Fibroblast of lung (primary cell): Measurements from ENCODE around the gene SF3A2. TPM values are rescaled to one million over a fixed set of nuclear protein-coding genes. Genes with fewer than 3 reads are reported as not detected.

Experiments used
- DNase-seq, 2 donors: peaks; one replicate each; pipeline versions ENCODE4 v3.0.0 to v3.0.0-alpha.2; 2010; ENCODE audit warnings: low read depth in 2 of 2
- H2AFZ ChIP-seq: 2 replicates; pipeline ENCODE4 v1.5.1; 2012; ENCODE audit warnings: low read length, control low read depth, inconsistent platforms
- H3K27ac ChIP-seq: 2 replicates; pipeline ENCODE4 v1.5.1; 2011; ENCODE audit warnings: low read length, control low read depth; ENCODE audit not compliant: insufficient read depth
- H3K27me3 ChIP-seq: 2 replicates; pipeline ENCODE4 v1.5.1; 2011; ENCODE audit warnings: mild to moderate bottlenecking, low read length; ENCODE audit not compliant: control insufficient read depth, insufficient read depth
- H3K36me3 ChIP-seq: 2 replicates; pipeline ENCODE4 v1.5.1; 2011; ENCODE audit warnings: low read length; ENCODE audit not compliant: control insufficient read depth, insufficient read depth
- H3K4me1 ChIP-seq: 2 replicates; pipeline ENCODE4 v1.5.1; 2011; ENCODE audit warnings: low read length; ENCODE audit not compliant: control insufficient read depth, insufficient read depth; ENCODE audit errors: extremely low read depth
- H3K4me2 ChIP-seq: 2 replicates; pipeline ENCODE4 v1.5.1; 2011; ENCODE audit warnings: low read length, control low read depth; ENCODE audit not compliant: insufficient read depth; ENCODE audit errors: extremely low read depth
- H3K4me3 ChIP-seq, 4 experiments: fragments of 200-600 bp in 1 of 4; sonication (generic) in 1 of 4; replicated peaks in 1 of 4; 2 replicates each; pipeline ENCODE4 v1.5.1; 2011 to 2016; ENCODE audit warnings: low read length in 4 of 4, low read depth in 3 of 4, mild to moderate bottlenecking in 3 of 4, control low read depth in 2 of 4, inconsistent platforms in 1 of 4, mixed read lengths in 1 of 4; ENCODE audit not compliant: insufficient read depth in 1 of 4; ENCODE audit errors: control extremely low read depth in 1 of 4
- H3K79me2 ChIP-seq: 2 replicates; pipeline ENCODE4 v1.5.1; 2012; ENCODE audit warnings: mild to moderate bottlenecking, low read length, inconsistent platforms; ENCODE audit not compliant: control insufficient read depth, insufficient read depth
- H3K9ac ChIP-seq: 2 replicates; pipeline ENCODE4 v1.5.1; 2011; ENCODE audit warnings: mild to moderate bottlenecking, low read length, control low read depth; ENCODE audit not compliant: insufficient read depth
- H3K9me3 ChIP-seq: 2 replicates; pipeline ENCODE4 v1.5.1; 2012; ENCODE audit warnings: low read depth, low read length; ENCODE audit not compliant: control insufficient read depth, insufficient read depth
- H4K20me1 ChIP-seq: 2 replicates; pipeline ENCODE4 v1.5.1; 2011; ENCODE audit warnings: low read length; ENCODE audit not compliant: control insufficient read depth, insufficient read depth; ENCODE audit errors: extremely low read depth
- EZH2 ChIP-seq: IDR thresholded peaks from 2 replicates; pipeline ENCODE4 v1.5.1; 2012; ENCODE audit warnings: low read length, control low read depth, mild to moderate bottlenecking; ENCODE audit errors: missing control alignments
- polyA plus RNA-seq, 2 donors: library from polyadenylated mRNA; depleted of rRNA in 1 of 2; stranded (reverse) in 1 of 2; unstranded in 1 of 2; fragments of >200 nt; gene quantifications; 2 replicates each; pipeline ENCODE4 v1.2.1, GENCODE V29; 2011 to 2012; ENCODE audit warnings: missing spikeins in 1 of 2
- total RNA-seq: library from RNA; depleted of rRNA; stranded (reverse); fragments of >200 nt; gene quantifications from 2 replicates; pipeline ENCODE4 v1.2.1, GENCODE V29; 2014
- TF ChIP-seq, protein P1 (sequence below), 2 donors: IDR thresholded peaks in 1 of 2; conservative IDR thresholded peaks in 1 of 2; 1 replicate in 1 of 2; 2 replicates in 1 of 2; pipeline ENCODE4 v1.5.1; 2011 to 2012; ENCODE audit warnings: low read length in 2 of 2, control low read depth in 1 of 2, inconsistent platforms in 1 of 2, low read depth in 1 of 2, mild to moderate bottlenecking in 1 of 2

Gene SF3A2
- total and polyA plus RNA-seq, 2 donors (not counting 1 experiment from before 2014, with no cell fraction given) = 11.1 to 31.5 TPM

DNA sequence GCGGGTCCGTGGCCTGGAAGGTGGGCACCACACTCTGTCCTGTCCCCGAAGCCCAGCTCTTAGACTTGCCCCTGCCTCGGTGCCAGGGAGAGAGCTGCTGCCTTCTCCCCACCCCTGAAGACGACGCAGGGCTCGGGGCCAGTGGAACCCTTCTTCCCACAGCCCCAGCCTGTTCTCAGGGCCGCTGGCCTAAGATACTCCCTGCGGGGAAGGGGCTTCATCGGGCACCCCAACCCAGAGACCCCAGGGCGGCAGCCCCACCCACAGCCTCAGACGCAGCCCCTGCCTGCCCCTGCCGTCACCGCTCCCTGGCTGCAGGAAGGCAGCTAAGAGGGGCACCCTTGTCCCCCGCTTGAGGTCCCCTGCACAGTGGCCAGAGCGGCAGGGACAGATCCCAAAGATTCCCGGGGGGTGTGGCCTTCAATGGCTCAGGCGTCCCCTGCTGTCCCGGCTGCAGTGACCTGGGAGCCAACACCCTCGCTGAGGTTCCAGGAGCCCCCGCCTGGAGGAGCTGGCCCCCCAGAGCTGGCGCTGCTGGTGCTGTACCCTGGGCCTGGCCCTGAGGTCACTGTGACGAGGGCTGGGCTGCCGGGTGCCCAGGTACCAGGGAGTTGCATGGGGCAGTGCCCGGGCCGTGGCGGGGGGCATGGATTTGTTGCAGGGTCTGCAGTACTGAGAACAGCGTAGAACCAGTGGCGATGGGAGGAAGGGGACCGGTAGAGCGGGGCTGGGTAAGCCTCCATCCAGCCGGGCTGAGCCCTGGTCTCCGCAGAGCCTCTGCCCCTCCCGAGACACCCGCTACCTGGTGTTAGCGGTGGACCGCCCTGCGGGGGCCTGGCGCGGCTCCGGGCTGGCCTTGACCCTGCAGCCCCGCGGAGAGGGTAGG lies 13.5 kb downstream of the SF3A2 start:
- no peak overlapping the region for H3K4me3 ChIP-seq
- H3K36me3 ChIP-seq = peaks cover 20% of the 10 kb centered on the region
- H3K9me3 ChIP-seq = no peaks in the 10 kb centered on the region
- no peak for DNase-seq
- H3K27ac ChIP-seq = no peak overlapping the region
- no peaks in the 10 kb centered on the region for H4K20me1 ChIP-seq
- no peaks in the 10 kb centered on the region for H3K79me2 ChIP-seq
- peaks cover 7% of the 10 kb centered on the region for H3K4me1 ChIP-seq
- TF ChIP-seq EZH2 = peak; percentile 35
- TF ChIP-seq, protein P1, sequence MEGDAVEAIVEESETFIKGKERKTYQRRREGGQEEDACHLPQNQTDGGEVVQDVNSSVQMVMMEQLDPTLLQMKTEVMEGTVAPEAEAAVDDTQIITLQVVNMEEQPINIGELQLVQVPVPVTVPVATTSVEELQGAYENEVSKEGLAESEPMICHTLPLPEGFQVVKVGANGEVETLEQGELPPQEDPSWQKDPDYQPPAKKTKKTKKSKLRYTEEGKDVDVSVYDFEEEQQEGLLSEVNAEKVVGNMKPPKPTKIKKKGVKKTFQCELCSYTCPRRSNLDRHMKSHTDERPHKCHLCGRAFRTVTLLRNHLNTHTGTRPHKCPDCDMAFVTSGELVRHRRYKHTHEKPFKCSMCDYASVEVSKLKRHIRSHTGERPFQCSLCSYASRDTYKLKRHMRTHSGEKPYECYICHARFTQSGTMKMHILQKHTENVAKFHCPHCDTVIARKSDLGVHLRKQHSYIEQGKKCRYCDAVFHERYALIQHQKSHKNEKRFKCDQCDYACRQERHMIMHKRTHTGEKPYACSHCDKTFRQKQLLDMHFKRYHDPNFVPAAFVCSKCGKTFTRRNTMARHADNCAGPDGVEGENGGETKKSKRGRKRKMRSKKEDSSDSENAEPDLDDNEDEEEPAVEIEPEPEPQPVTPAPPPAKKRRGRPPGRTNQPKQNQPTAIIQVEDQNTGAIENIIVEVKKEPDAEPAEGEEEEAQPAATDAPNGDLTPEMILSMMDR (conservative IDR thresholded peaks at IDR 0.05 in 1 of 2, IDR thresholded peaks at IDR 0.05 in 1 of 2; ENCODE audit: low read depth in 1 of 2, low read length in 2 of 2) = no peak
- peaks cover 38% of the 10 kb centered on the region for H3K27me3 ChIP-seq
- H2AFZ ChIP-seq = no peak overlapping the region
- no peak overlapping the region for H3K9ac ChIP-seq
- H3K4me2 ChIP-seq = no peak overlapping the region

DNA sequence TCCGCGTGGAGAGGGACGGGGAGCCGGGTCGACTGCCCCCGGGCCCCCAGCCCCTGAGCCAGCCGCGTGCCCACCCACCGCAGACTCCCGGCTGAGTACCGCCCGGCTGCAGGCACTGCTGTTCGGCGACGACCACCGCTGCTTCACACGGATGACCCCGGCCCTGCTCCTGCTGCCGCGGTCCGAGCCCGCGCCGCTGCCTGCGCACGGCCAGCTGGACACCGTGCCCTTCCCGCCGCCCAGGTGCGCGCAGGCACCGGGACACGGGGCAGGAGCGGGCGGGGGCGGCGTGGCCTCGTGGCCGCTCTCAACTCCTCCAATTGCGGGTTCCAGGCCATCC lies 14.1 kb downstream of the SF3A2 start:
- Histone ChIP-seq H3K79me2 (no peaks in the 10 kb centered on the region), H3K9me3 (no peaks in the 10 kb centered on the region), H3K36me3 (peaks cover 16% of the 10 kb centered on the region), H3K27ac (no peak overlapping the region), H3K27me3 (peaks cover 38% of the 10 kb centered on the region), H3K4me2 (no peak overlapping the region), H3K9ac (no peak overlapping the region), H4K20me1 (no peaks in the 10 kb centered on the region), H2AFZ (no peak overlapping the region), H3K4me3 (no peak overlapping the region), H3K4me1 (peaks cover 7% of the 10 kb centered on the region)
- DNase-seq = no peak
- TF ChIP-seq, protein P1 (conservative IDR thresholded peaks at IDR 0.05 in 1 of 2, IDR thresholded peaks at IDR 0.05 in 1 of 2; ENCODE audit: low read depth in 1 of 2, low read length in 2 of 2) = no peak
- peak; percentile 81 for TF ChIP-seq EZH2

DNA sequence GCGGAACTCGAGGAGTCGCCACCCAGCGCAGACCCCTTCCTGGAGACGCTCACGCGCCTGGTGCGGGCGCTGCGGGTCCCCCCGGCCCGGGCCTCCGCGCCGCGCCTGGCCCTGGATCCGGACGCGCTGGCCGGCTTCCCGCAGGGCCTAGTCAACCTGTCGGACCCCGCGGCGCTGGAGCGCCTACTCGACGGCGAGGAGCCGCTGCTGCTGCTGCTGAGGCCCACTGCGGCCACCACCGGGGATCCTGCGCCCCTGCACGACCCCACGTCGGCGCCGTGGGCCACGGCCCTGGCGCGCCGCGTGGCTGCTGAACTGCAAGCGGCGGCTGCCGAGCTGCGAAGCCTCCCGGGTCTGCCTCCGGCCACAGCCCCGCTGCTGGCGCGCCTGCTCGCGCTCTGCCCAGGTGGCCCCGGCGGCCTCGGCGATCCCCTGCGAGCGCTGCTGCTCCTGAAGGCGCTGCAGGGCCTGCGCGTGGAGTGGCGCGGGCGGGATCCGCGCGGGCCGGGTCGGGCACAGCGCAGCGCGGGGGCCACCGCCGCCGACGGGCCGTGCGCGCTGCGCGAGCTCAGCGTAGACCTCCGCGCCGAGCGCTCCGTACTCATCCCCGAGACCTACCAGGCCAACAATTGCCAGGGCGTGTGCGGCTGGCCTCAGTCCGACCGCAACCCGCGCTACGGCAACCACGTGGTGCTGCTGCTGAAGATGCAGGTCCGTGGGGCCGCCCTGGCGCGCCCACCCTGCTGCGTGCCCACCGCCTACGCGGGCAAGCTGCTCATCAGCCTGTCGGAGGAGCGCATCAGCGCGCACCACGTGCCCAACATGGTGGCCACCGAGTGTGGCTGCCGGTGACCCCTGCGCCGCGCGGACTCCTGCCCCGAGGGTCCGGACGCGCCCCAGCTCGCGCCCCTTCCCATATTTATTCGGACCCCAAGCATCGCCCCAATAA lies 14.8 kb downstream of the SF3A2 start:
- Histone ChIP-seq H3K27ac (no peak overlapping the region), H4K20me1 (no peaks in the 10 kb centered on the region), H3K4me2 (no peak overlapping the region), H3K27me3 (peaks cover 38% of the 10 kb centered on the region), H3K36me3 (peaks cover 15% of the 10 kb centered on the region), H2AFZ (no peak overlapping the region), H3K79me2 (no peaks in the 10 kb centered on the region), H3K9me3 (no peaks in the 10 kb centered on the region), H3K4me1 (peaks cover 7% of the 10 kb centered on the region), H3K9ac (no peak overlapping the region), H3K4me3 (no peak overlapping the region)
- TF ChIP-seq, protein P1 (conservative IDR thresholded peaks at IDR 0.05 in 1 of 2, IDR thresholded peaks at IDR 0.05 in 1 of 2; ENCODE audit: low read depth in 1 of 2, low read length in 2 of 2) = no peak
- peak; percentile 47 for TF ChIP-seq EZH2
- peak in 1 of 2 donors; percentile 25 for DNase-seq
